Neuron (in vitro differentiated cells): ENCODE results near the gene ARNT2.
"Not testable (repeated sequence)": the region's sequence is repeated elsewhere in the genome, so short reads cannot be mapped to it uniquely, and the experiment has no call there.

ENCODE experiments used
- H2AFZ ChIP-seq: one replicate; pipeline ENCODE4 v1.6.1; 2013; ENCODE audit warnings: low read depth, mild to moderate bottlenecking, inconsistent platforms, low read length, moderate library complexity
- H3K27me3 ChIP-seq: one replicate; pipeline ENCODE4 v1.6.1; 2013; ENCODE audit warnings: low read length; ENCODE audit not compliant: insufficient read depth
- H3K36me3 ChIP-seq: one replicate; pipeline ENCODE4 v1.6.1; 2013; ENCODE audit warnings: low read length; ENCODE audit not compliant: insufficient read depth
- H3K4me1 ChIP-seq: one replicate; pipeline ENCODE4 v1.6.1; 2013; ENCODE audit warnings: low read length; ENCODE audit not compliant: insufficient read depth
- H3K4me3 ChIP-seq: 2 replicates; pipeline ENCODE4 v1.5.1; 2013; ENCODE audit warnings: mild to moderate bottlenecking, low read length, moderate library complexity
- H3K9me3 ChIP-seq: one replicate; pipeline ENCODE4 v1.6.1; 2013; ENCODE audit warnings: low read length

Gene ARNT2

DNA sequence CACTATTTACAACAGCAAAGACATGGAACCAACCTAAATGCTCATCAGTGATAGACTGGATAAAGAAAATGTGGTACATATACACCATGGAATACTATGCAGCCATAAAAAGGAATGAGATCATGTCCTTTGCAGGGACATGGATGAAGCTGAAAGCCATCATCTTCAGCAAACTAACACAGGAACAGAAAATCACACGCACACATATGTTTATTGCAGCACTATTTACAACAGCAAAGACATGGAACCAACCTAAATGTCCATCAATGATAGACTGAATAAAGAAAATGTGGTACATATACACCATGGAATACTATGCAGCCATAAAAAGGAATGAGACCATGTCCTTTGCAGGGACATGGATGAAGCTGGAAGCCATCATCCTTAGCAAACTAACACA is 13.2 kb upstream of the ARNT2 start:
- not testable (repeated sequence) for H3K9me3 ChIP-seq, H3K27me3 ChIP-seq, H3K4me1 ChIP-seq, H3K4me3 ChIP-seq, H2AFZ ChIP-seq, H3K36me3 ChIP-seq

DNA sequence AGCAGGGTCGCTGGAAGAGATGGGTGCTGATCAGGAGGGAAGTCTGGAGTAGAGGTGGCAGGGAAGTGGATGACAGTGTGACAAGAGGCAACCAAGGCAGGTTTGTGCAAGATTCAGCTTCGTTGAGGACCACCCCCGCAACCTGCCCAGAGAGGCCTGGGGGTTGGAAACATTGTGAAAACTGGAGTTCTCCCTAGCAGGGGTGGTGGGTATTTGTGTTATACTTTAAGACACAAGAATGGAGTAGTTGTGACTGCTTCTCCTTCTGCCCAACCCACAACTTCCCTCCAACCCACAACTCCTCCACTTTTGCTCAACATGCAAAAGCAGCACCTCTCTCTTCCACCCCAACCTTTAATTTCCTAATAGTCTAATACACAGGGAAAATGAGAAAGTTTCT is 8.6 kb upstream of the ARNT2 start:
- Histone ChIP-seq H3K4me3 (no peak overlapping the region), H3K27me3 (no peaks in the 10 kb centered on the region), H3K4me1 (no peaks in the 10 kb centered on the region), H3K36me3 (no peaks in the 10 kb centered on the region), H2AFZ (no peak overlapping the region), H3K9me3 (no peaks in the 10 kb centered on the region)

DNA sequence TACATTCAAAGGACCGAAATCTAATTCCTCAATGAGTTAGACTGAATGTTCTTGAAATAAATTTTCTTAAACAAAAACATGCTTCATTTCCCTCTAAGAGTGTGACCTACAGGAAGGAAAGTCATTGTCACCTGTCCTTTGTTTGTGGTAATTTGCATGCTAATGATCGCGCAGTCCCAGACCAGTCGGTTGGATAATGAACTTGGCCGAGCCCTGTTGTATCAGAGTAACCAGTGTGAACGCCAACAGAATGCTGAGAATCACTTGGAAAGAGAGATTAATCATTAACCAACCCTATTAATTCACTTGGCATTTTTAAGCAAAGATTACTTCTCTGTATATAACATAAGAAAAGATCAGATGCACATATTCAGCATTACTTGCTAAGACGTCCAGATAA is 8.1 kb upstream of the ARNT2 start:
- no peaks in the 10 kb centered on the region for H3K36me3 ChIP-seq
- H3K9me3 ChIP-seq, result no peaks in the 10 kb centered on the region

DNA sequence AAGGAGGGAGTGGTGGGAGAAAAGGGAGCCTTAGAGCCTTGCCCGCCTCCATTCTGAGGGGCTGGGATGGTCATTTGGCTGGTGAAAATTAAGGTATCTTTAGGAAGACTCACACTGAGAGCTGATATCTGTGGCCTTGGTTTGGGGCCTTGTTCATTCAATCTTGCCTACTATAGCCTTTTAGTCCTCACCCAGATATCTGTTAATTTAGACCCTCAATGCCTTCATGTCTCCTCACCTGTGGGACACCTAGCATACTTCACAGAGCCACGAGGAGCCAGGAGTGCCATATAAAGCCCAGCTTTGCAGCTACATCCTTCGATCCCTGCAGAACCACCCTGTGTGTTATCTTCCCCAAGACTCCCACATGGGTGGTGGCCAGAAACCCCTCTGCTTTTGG is 4.7 kb upstream of the ARNT2 start:
- peaks cover 15% of the 10 kb centered on the region for H3K4me1 ChIP-seq
- H2AFZ ChIP-seq, result no peak overlapping the region
- no peaks in the 10 kb centered on the region for H3K27me3 ChIP-seq
- no peaks in the 10 kb centered on the region for H3K9me3 ChIP-seq
- H3K36me3 ChIP-seq, result no peaks in the 10 kb centered on the region
- H3K4me3 ChIP-seq, result no peak overlapping the region

More for the DNA sequence above, 8.1 kb upstream of the ARNT2 start:
- Histone ChIP-seq H3K27me3 (no peaks in the 10 kb centered on the region), H3K4me3 (no peak overlapping the region), H2AFZ (no peak overlapping the region), H3K4me1 (no peaks in the 10 kb centered on the region)

DNA sequence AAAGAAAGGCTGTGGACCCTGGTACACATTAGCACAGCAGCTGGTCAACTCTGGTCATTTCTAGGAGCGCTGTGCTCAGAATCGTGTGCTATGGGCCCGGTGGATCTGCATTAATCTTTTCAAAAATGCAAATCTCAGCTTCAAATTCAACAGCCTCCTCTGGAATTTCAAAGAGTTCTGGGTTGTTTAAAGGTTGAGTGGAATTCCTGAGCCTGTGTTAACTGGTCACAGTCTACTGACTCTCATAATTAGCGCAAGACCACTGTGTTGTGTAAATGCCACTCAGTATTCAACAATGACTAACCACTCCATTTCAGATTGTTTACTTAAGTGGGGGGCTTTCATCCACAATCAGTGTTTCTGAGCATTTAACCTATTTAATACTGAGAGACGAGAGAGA is 2.7 kb upstream of the ARNT2 start:
- H3K4me3 ChIP-seq, result no peak overlapping the region
- no peaks in the 10 kb centered on the region for H3K9me3 ChIP-seq
- no peak overlapping the region for H2AFZ ChIP-seq
- peaks cover 30% of the 10 kb centered on the region for H3K4me1 ChIP-seq
- H3K36me3 ChIP-seq, result no peaks in the 10 kb centered on the region
- no peaks in the 10 kb centered on the region for H3K27me3 ChIP-seq

DNA sequence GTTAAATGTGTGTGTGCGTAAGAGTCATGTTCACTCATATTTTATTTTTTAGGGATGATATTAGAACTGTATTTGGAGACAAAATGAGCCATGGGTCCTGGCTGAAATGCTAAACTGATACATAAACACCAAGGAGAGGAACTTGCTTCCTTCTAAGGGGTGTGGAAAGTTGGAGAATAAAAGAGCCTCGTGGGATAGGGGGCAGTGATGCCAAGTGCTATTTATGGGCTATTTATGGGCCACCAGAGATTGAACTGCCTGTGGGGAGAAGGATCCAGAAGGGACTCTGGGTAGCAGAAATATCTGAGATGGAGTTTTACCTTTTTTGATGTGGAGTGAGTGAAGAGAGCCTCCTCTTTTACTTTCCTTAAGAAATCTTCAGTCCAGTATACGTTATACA is 1.8 kb upstream of the ARNT2 start:
- no peaks in the 10 kb centered on the region for H3K9me3 ChIP-seq
- no peak overlapping the region for H2AFZ ChIP-seq
- no peak overlapping the region for H3K4me3 ChIP-seq
- peaks cover 36% of the 10 kb centered on the region for H3K4me1 ChIP-seq
- H3K36me3 ChIP-seq, result no peaks in the 10 kb centered on the region
- H3K27me3 ChIP-seq, result no peaks in the 10 kb centered on the region

DNA sequence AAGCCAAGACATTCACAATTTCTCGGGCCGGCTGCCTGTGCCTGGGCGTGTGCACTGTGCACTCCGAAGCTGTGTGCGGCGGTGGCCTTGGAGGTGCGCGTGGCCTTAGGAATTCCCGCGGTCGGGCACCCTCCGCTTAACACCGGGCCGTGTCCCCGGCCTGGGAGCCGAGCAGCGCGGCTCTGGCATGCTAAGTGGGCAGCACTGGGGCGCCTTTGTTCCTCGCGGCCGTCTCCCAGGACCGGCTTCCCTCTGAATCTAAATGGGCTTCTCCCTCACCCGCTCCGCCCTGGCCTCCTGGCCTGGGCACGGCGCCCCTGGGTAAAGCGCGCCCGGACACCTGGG is 498 bp upstream of the ARNT2 start:
- Histone ChIP-seq H3K4me1 (peaks cover 36% of the 10 kb centered on the region), H3K36me3 (no peaks in the 10 kb centered on the region), H3K27me3 (no peaks in the 10 kb centered on the region), H3K9me3 (no peaks in the 10 kb centered on the region), H3K4me3 (peak overlapping the region; percentile 71), H2AFZ (peak overlapping the region; percentile 85)

DNA sequence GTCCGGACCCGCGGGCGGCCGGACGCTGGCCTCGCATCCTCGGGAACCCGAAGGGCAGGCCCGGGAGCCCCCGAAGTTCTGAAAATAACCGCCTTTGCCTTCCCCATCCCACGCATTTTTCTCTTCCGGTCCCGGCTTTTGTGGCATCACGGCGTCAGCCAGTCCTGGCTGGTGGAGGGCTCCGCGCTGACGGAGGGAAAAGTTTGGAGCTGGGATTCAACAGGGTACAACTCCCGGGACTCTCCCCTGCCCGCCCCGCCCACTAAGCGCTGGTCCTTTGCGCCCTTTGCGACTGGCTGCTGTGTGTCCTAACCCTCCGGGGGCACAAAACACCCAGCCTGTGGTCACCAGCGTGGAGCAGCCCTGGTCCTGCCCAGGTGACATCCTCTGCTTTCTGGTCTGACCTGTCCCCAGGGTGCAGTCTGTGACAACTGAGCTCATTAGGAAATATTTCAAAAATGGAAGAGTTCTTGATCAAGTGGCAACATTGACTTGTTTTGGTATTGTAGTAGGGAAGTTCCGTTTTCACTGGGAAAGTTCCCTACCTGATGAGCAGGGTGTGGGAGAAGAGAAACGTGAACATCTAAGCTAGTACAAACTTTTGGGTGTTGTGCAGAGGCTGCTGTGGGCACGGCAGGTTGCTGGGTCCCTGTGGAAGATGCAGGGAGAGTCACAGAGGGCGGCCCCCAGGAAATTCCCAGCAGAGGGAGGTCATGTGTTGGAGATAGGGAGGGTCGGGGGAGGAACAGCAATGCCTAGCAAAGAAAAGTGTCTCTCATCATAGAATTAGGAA is 775 bp downstream of the ARNT2 start:
- no peaks in the 10 kb centered on the region for H3K27me3 ChIP-seq
- H2AFZ ChIP-seq, result peak overlapping the region; percentile 58
- peak overlapping the region; percentile 71 for H3K4me3 ChIP-seq
- H3K9me3 ChIP-seq, result peaks cover under 1% of the 10 kb centered on the region
- H3K36me3 ChIP-seq, result no peaks in the 10 kb centered on the region
- H3K4me1 ChIP-seq, result peaks cover 36% of the 10 kb centered on the region

DNA sequence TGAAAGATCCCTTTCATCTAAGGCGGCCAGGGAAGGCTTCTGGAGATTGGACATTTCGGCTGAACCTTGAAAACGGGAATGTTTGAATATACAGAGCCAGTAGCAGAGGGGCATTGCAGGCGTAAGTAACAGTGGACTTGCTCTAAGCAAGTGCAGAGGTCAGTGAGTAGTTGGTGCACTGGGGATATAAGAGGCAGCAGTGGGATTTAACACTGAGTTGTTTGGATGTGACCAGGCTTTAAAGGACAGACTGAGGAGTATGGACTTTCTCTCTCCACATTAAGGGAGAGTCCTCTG is 1.3 kb downstream of the ARNT2 start:
- Histone ChIP-seq H3K27me3 (no peaks in the 10 kb centered on the region), H3K36me3 (no peaks in the 10 kb centered on the region), H3K4me1 (peaks cover 36% of the 10 kb centered on the region), H3K4me3 (peak overlapping the region; percentile 71), H3K9me3 (peaks cover 4% of the 10 kb centered on the region), H2AFZ (no peak overlapping the region)

DNA sequence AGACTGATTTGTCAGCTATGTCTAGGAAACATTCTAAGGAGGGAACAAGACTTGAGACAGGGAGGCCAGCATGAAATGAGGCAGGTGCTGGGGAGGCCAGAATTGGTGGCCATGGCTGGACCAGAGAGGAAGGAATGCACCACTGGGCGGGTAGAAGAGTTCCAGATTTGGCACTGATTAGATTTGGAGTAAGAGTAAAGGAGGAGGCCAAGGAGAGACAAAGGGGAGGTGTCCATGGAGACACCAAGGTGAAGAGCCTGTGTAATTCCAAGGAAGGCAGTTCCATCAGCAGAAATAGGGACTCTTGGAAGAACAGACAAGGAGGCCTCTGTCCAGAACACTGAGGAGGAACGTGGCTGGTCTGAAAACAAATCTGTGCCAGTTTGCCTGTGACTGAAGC is 1.8 kb downstream of the ARNT2 start:
- Histone ChIP-seq H3K4me1 (peaks cover 36% of the 10 kb centered on the region), H3K36me3 (no peaks in the 10 kb centered on the region), H3K9me3 (peaks cover 4% of the 10 kb centered on the region), H3K4me3 (peak overlapping the region; percentile 71), H2AFZ (no peak overlapping the region), H3K27me3 (no peaks in the 10 kb centered on the region)

DNA sequence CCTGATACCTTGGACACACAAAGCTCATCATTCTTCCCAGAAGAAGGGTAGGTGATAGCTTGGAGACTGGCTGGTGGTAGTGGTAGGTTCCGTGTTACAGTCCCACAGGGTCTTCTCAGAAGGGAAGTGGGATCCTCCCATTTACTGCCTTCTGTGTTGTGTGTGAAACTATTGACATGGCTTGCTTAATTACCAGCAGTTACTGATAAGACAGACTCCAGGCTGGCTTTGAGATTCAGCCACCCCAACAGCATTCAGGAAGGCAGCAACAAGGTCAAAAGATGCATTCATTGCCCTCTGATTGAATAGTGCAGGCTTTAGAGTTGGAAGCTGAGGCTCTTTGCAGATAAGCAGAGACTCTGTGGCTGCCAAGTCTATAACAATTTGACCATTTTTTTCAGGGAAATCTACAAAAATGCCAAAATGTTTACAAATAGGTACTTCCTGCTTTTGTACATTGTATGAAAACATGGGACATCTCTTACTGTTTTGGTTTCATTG is 7.7 kb downstream of the ARNT2 start:
- Histone ChIP-seq H3K27me3 (no peaks in the 10 kb centered on the region), H3K4me1 (peaks cover 27% of the 10 kb centered on the region), H3K4me3 (no peak overlapping the region), H3K9me3 (peaks cover 4% of the 10 kb centered on the region), H3K36me3 (no peaks in the 10 kb centered on the region), H2AFZ (no peak overlapping the region)

DNA sequence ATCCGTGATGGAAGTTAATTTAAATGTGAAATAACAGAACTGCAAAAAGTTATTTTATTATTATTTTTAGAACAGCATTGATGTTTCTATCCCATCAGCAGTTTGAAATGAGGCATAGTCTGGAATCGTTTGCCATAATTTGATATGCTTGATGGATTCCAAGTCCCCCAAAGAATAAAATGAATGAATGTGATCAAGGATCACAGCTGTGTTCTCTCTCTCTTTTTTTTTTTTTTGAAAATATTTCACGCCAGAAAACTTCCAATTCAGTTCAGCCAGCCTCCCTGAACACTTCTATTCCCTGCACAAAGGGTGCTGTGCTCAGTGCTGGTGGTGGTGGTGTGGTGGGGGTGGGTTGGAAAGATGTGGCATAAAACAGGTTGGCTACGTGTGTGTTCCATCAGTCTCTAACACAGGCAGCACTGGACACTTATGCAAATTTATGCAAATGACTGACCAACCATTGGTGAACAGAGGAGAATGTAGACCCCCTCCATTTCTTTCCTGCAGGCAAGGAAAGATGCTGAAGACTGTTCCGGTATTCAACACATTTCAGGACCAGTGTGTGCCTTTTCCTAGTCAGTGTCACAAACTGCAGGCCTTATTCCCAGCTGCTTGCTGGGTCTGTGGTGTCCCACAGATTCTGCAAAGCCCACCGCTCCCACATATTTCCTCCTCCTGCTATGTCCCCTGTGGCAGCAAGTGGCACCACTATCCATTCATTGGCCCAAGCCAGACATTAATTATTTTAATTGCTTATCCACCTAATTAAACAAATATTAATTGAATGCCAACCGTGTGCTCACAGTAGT is 10.6 kb downstream of the ARNT2 start:
- H3K4me3 ChIP-seq, result no peak overlapping the region
- H3K27me3 ChIP-seq, result no peaks in the 10 kb centered on the region
- no peaks in the 10 kb centered on the region for H3K36me3 ChIP-seq
- peaks cover 24% of the 10 kb centered on the region for H3K4me1 ChIP-seq
- no peak overlapping the region for H2AFZ ChIP-seq
- peaks cover 4% of the 10 kb centered on the region for H3K9me3 ChIP-seq

DNA sequence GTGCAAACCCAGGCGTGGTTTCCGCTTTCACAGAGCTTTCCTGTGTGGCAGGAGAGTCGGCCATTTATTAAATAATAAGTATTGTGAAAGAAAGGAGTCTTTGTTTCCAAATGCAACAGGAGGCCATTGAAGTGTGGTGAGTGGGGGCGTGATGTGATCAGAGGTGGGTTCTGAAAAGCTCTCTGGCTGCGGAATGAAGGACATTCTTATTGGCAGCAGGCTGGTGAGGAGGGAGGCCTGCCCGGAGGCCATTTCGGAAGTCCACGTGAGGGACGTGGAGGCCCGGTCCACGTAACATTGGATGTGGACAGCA is 11.1 kb downstream of the ARNT2 start:
- no peaks in the 10 kb centered on the region for H3K27me3 ChIP-seq
- H3K4me3 ChIP-seq, result no peak overlapping the region
- peaks cover under 1% of the 10 kb centered on the region for H3K9me3 ChIP-seq
- peaks cover 24% of the 10 kb centered on the region for H3K4me1 ChIP-seq
- H3K36me3 ChIP-seq, result no peaks in the 10 kb centered on the region
- no peak overlapping the region for H2AFZ ChIP-seq
